ENCODE results near the gene SHC2. TPM values are rescaled to one million over a fixed set of nuclear protein-coding genes. Genes with fewer than 3 reads are reported as not detected.
A peak's percentile ranks its signal among the peaks of the same experiment; 100 is the strongest.
"Not testable (repeated sequence)": the region's sequence is repeated elsewhere in the genome, so short reads cannot be mapped to it uniquely, and the experiment has no call there.

SHC2 gene
- total and polyA plus RNA-seq, 9 of the 15 experiments (the other 6 are each of a cell fraction or from before 2014, with no cell fraction given) = 0.14 to 0.36 (median 0.17) TPM; not detected in 5

DNA sequence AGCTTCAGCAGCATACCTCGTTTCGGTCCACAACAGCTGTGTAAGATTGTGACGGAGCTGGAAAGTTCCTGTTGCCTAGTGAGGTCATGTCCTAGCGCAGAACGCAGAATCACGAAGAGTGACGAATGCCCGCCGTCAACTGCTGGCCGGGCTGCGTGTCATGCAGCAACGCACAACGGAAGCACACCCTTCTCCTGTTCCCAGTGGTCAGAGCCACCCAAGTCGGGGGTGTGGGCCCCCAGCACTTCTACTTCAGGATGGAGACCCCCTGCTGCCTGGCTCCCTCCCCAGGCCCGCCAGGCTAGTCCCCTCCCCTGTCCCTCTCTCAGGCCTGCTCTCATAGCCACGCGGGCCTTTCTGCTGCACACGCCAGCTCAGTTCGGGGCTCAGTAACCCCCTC, 77.8 kb downstream of the SHC2 start (continued):
- TF ChIP-seq CREB1 (IDR thresholded peaks at IDR 0.05) = peak; percentile 86
- TF ChIP-seq CREB1 (CRISPR knock-in tag; IDR thresholded peaks at IDR 0.05) = peak; percentile 83
- TF ChIP-seq ZNF140 (CRISPR knock-in tag; IDR thresholded peaks at IDR 0.05) = no peak
- TF ChIP-seq LARP7 (IDR thresholded peaks at IDR 0.05) = no peak
- no peak for TF ChIP-seq GATAD2B (IDR thresholded peaks at IDR 0.05; ENCODE audit: borderline replicate concordance)
- TF ChIP-seq, protein P1, sequence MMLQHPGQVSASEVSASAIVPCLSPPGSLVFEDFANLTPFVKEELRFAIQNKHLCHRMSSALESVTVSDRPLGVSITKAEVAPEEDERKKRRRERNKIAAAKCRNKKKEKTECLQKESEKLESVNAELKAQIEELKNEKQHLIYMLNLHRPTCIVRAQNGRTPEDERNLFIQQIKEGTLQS (IDR thresholded peaks at IDR 0.05) = peak; percentile 28; the same call in 1 of the 2 replicates
- TF ChIP-seq, protein P1 (CRISPR knock-in tag; conservative IDR thresholded peaks at IDR 0.05) = no peak
- TF ChIP-seq, protein P2, sequence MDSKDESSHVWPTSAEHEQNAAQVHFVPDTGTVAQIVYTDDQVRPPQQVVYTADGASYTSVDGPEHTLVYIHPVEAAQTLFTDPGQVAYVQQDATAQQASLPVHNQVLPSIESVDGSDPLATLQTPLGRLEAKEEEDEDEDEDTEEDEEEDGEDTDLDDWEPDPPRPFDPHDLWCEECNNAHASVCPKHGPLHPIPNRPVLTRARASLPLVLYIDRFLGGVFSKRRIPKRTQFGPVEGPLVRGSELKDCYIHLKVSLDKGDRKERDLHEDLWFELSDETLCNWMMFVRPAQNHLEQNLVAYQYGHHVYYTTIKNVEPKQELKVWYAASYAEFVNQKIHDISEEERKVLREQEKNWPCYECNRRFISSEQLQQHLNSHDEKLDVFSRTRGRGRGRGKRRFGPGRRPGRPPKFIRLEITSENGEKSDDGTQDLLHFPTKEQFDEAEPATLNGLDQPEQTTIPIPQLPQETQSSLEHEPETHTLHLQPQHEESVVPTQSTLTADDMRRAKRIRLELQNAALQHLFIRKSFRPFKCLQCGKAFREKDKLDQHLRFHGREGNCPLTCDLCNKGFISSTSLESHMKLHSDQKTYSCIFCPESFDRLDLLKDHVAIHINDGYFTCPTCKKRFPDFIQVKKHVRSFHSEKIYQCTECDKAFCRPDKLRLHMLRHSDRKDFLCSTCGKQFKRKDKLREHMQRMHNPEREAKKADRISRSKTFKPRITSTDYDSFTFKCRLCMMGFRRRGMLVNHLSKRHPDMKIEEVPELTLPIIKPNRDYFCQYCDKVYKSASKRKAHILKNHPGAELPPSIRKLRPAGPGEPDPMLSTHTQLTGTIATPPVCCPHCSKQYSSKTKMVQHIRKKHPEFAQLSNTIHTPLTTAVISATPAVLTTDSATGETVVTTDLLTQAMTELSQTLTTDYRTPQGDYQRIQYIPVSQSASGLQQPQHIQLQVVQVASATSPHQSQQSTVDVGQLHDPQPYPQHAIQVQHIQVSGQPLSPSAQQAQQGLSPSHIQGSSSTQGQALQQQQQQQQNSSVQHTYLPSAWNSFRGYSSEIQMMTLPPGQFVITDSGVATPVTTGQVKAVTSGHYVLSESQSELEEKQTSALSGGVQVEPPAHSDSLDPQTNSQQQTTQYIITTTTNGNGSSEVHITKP (IDR thresholded peaks at IDR 0.05; ENCODE audit: partially characterized antibody) = peak; percentile 94
- TF ChIP-seq EP400 (IDR thresholded peaks at IDR 0.05) = no peak
- no peak for TF ChIP-seq OTX1 (CRISPR knock-in tag; IDR thresholded peaks at IDR 0.05)
- no peak for TF ChIP-seq ZEB2 (IDR thresholded peaks at IDR 0.05)

DNA sequence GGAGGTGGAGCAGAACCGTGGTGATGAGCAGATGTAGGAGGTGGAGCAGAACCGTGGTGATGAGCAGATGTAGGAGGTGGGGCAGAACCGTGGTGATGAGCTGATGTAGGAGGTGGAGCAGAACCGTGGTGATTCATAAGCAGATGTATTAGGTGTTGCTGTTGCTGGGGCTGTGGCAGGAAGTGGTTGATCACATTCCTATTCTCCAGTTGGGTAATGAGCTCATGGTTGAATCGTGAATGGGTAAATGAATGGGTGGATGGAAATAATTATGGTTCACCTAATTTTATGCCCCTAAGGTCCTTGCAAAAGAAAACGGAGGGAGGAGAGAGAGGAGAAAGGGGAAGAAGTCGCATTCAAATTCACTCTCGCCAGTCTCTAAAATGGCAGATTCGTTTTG, 78.3 kb downstream of the SHC2 start:
- H3K79me2 ChIP-seq (ENCODE audit: control insufficient read depth, insufficient read depth, low read length); H3K4me3 ChIP-seq; H3K27ac ChIP-seq (ENCODE audit: extremely low read depth, low read depth, low read length); BruUV-seq (replicated peaks); H3K9ac ChIP-seq (ENCODE audit: insufficient read depth in 1 of 2, low read depth in 2 of 2, low read length in 2 of 2); H3K36me3 ChIP-seq (ENCODE audit: control insufficient read depth, insufficient read depth, low read length); DNase-seq (ENCODE audit: extremely low read depth in 1 of 4, low spot score in 3 of 4); FAIRE-seq; H3K9me3 ChIP-seq (replicated peaks; ENCODE audit: control insufficient read depth, insufficient read depth, low read depth, low read length); intact Hi-C loops (cut with micrococcal nuclease); CTCF ChIA-PET (ENCODE audit: low intra/inter-chr PET ratio); H2AFZ ChIP-seq (ENCODE audit: low read depth, low read length); POLR2A ChIA-PET; H3K9me1 ChIP-seq (ENCODE audit: control insufficient read depth, insufficient read depth, low read length); H4K20me1 ChIP-seq (replicated peaks; ENCODE audit: control insufficient read depth, insufficient read depth, low read length); in situ Hi-C loops (cut with MboI); ATAC-seq: not testable (repeated sequence)
- Histone ChIP-seq H3K4me1 (replicated peaks in 1 of 2; ENCODE audit: control insufficient read depth in 2 of 2, insufficient read depth in 2 of 2, low read length in 2 of 2) (peaks cover 5 to 30% of the 10 kb centered on the region in 2 experiments; a peak in 4 of 5 replicates), H3K4me2 (ENCODE audit: insufficient read depth, low read length) (peak overlapping the region; percentile 8; the same call in 1 of the 2 replicates), H3K27me3 (ENCODE audit: control insufficient read depth in 2 of 2, insufficient read depth in 2 of 2, low read length in 2 of 2) (peaks cover 14 to 40% of the 10 kb centered on the region in 2 experiments; a peak in 4 of 5 replicates)
- WGBS (ENCODE audit: insufficient coverage, low coverage, missing lambda C conversion rate) = 3% methylated on average over 6 of the region's 9 CpGs

Data from K562 (cell line).